ENCODE measurements around the gene DMXL2.

GRCh38 chr15:51658664-51659063, 36.1 kb upstream of the DMXL2 start:
- TF ChIP-seq CTCF (IDR thresholded peaks at IDR 0.05) (no peak), POLR2A (IDR thresholded peaks at IDR 0.05) (no peak)
